AG09309 (cell line): ENCODE measurements around the gene CCBE1.

Experiments used
- DNase-seq: peaks from one replicate; pipeline ENCODE4 v3.0.0-alpha.2; 2010; ENCODE audit warnings: low read depth
- H3K4me3 ChIP-seq: 2 replicates; pipeline ENCODE4 v1.5.1; 2011; ENCODE audit warnings: mild to moderate bottlenecking, low read depth, low read length, moderate library complexity; ENCODE audit not compliant: control insufficient read depth
- CTCF ChIP-seq: IDR thresholded peaks from 2 replicates; pipeline ENCODE4 v1.5.1; 2011; ENCODE audit warnings: mild to moderate bottlenecking, low read depth, low read length, inconsistent platforms; ENCODE audit not compliant: insufficient read depth, control insufficient read depth; ENCODE audit errors: missing control alignments

The CCBE1 gene

DNA sequence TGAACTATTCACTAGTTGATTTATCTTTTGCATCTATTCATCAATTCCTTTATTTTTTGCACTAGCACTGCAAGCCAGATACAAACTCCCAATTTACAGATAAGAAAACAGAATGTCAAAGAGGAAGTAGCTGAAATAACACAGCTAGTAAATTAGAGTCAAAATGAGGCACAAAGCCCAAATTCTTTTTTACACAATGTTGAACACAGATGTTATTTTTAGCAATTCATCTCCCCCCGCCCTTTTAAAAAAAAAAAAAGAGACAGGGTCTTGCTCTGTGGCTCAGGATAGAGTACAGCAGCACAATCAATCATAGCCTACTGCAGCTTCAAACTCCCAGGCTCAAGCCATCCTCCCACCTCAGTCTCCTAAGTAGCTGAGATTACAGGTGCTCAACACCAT is 127.8 kb downstream of the CCBE1 start:
- DNase-seq: no peak
- no peak overlapping the region for H3K4me3 ChIP-seq
- TF ChIP-seq CTCF: no peak

- no peak for TF ChIP-seq CTCF
- no peak overlapping the region for H3K4me3 ChIP-seq
- no peak for DNase-seq
Measured at GRCh38 chr18:59567431-59567830, 129.8 kb downstream of the CCBE1 start.

DNA sequence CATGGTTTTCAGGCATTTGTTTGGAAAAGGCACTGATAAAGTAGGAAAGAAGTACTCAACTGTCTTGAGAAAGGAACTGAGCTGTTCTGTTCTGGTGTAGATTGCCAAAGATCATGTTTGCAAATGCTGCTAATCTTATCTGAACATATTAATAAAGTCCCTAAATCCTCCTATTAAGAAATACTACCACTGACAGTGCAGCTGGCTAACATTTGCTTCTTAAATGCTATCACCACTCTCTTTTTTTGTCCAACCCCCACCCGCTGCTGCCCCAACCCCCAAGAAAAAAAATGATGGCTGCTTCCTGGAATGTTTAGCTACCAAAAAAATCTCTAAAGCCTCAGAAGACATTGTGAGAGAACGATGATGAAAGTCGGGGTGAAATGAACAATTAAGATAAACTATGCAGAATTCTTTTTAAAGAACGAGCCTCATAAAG is 130.7 kb downstream of the CCBE1 start:
- no peak for TF ChIP-seq CTCF
- peak; percentile 40 for DNase-seq
- no peak overlapping the region for H3K4me3 ChIP-seq

- no peak for TF ChIP-seq CTCF
- no peak overlapping the region for H3K4me3 ChIP-seq
- no peak for DNase-seq
Measured at GRCh38 chr18:59565957-59566356, 131.3 kb downstream of the CCBE1 start.

GRCh38 chr18:59564561-59564960 is 132.7 kb downstream of the CCBE1 start:
- no peak for DNase-seq

DNA sequence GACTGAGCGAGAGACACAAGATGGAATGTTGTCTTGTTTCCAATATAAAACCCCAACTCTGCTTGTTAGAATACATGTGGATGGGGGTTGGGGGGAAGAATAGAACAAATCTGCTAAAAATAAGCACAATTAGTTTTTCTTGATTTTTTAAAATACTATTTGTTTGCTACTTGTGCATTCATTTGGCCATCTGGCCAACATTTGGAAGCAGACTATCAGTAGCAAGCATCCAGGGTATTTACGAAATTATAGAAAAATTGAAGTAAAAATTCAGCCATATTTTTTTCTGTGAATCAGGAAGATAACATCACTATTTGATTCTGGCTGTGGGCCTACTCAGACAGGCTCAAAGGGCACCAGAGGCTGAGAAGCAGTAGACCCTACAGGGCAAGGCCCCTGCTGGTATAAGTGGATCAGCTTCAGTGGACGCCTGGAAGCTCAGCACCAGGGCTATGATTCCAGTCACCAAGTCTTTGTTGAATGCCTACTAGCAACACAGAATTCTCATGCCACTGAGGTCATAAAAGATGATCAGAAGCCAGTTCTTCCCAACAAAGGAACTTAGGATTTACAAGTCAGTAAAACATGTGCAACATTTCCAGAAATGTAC is 133.9 kb downstream of the CCBE1 start:
- H3K4me3 ChIP-seq: no peak overlapping the region
- DNase-seq: no peak
- TF ChIP-seq CTCF: no peak

More at GRCh38 chr18:59564561-59564960, 132.7 kb downstream of the CCBE1 start:
- no peak overlapping the region for H3K4me3 ChIP-seq
- TF ChIP-seq CTCF: no peak
